ENCODE data around the gene AKT1. TPM values are rescaled to one million over a fixed set of nuclear protein-coding genes. Genes with fewer than 3 reads are reported as not detected.
"Not testable (repeated sequence)": the region's sequence is repeated elsewhere in the genome, so short reads cannot be mapped to it uniquely, and the experiment has no call there.

The AKT1 gene
- total RNA-seq, 1 experiment from 2014 or later: 164 TPM

GRCh38 chr14:104822821-104823615 lies 27.5 kb upstream of the AKT1 start:
- Histone ChIP-seq H3K27me3 (no peaks in the 10 kb centered on the region), H3K27ac (no peak overlapping the region), H3K4me1 (peaks cover 6% of the 10 kb centered on the region), H3K9me3 (replicated peaks) (no peaks in the 10 kb centered on the region), H3K4me3 (no peak overlapping the region), H3K36me3 (no peaks in the 10 kb centered on the region)
- DNase-seq: no peak

GRCh38 chr14:104821971-104822608 lies 26.5 kb upstream of the AKT1 start:
- no peak overlapping the region for H3K27ac ChIP-seq
- no peak overlapping the region for H3K4me3 ChIP-seq
- H3K36me3 ChIP-seq: no peaks in the 10 kb centered on the region
- H3K9me3 ChIP-seq (replicated peaks): no peaks in the 10 kb centered on the region
- peaks cover 6% of the 10 kb centered on the region for H3K4me1 ChIP-seq
- DNase-seq: no peak
- H3K27me3 ChIP-seq: no peaks in the 10 kb centered on the region

GRCh38 chr14:104821229-104821945 lies 25.8 kb upstream of the AKT1 start:
- Histone ChIP-seq H3K36me3 (no peaks in the 10 kb centered on the region), H3K27ac (no peak overlapping the region), H3K9me3 (replicated peaks) (no peaks in the 10 kb centered on the region), H3K4me1 (peaks cover 9% of the 10 kb centered on the region), H3K27me3 (no peaks in the 10 kb centered on the region), H3K4me3 (no peak overlapping the region)
- no peak for DNase-seq

- Histone ChIP-seq H3K4me3 (no peak overlapping the region), H3K27me3 (no peaks in the 10 kb centered on the region), H3K27ac (no peak overlapping the region), H3K36me3 (no peaks in the 10 kb centered on the region), H3K4me1 (peaks cover 9% of the 10 kb centered on the region), H3K9me3 (replicated peaks) (no peaks in the 10 kb centered on the region)
- peak; percentile 85 for DNase-seq
Measured at GRCh38 chr14:104820669-104821228, 25.2 kb upstream of the AKT1 start.

- no peak overlapping the region for H3K27ac ChIP-seq
- H3K9me3 ChIP-seq (replicated peaks): no peaks in the 10 kb centered on the region
- H3K27me3 ChIP-seq: no peaks in the 10 kb centered on the region
- H3K4me1 ChIP-seq: peaks cover 9% of the 10 kb centered on the region
- H3K4me3 ChIP-seq: no peak overlapping the region
- H3K36me3 ChIP-seq: no peaks in the 10 kb centered on the region
- DNase-seq: no peak
Measured at GRCh38 chr14:104819361-104819781, 23.8 kb upstream of the AKT1 start.

- Histone ChIP-seq H3K4me3 (no peak overlapping the region), H3K9me3 (replicated peaks) (no peaks in the 10 kb centered on the region), H3K4me1 (peaks cover 9% of the 10 kb centered on the region), H3K36me3 (no peaks in the 10 kb centered on the region), H3K27ac (no peak overlapping the region), H3K27me3 (no peaks in the 10 kb centered on the region)
- no peak for DNase-seq
Measured at GRCh38 chr14:104818714-104819161, 23.2 kb upstream of the AKT1 start.

GRCh38 chr14:104817930-104818713 lies 22.6 kb upstream of the AKT1 start:
- H3K9me3 ChIP-seq (replicated peaks): no peaks in the 10 kb centered on the region
- no peaks in the 10 kb centered on the region for H3K36me3 ChIP-seq
- H3K4me3 ChIP-seq: no peak overlapping the region
- H3K4me1 ChIP-seq: peaks cover 9% of the 10 kb centered on the region
- H3K27me3 ChIP-seq: no peaks in the 10 kb centered on the region
- no peak overlapping the region for H3K27ac ChIP-seq
- DNase-seq: no peak

GRCh38 chr14:104816616-104816884 lies 21.0 kb upstream of the AKT1 start:
- H3K27ac ChIP-seq: peak overlapping the region; percentile 82
- no peaks in the 10 kb centered on the region for H3K9me3 ChIP-seq (replicated peaks)
- H3K36me3 ChIP-seq: no peaks in the 10 kb centered on the region
- no peaks in the 10 kb centered on the region for H3K27me3 ChIP-seq
- peak overlapping the region; percentile 82 for H3K4me3 ChIP-seq
- no peak for DNase-seq
- peaks cover 9% of the 10 kb centered on the region for H3K4me1 ChIP-seq

- H3K27ac ChIP-seq; H3K36me3 ChIP-seq; H3K4me1 ChIP-seq; H3K27me3 ChIP-seq; DNase-seq; H3K9me3 ChIP-seq (replicated peaks): not testable (repeated sequence)
- peak overlapping the region; percentile 82 for H3K4me3 ChIP-seq
Measured at GRCh38 chr14:104814701-104815100, 19.2 kb upstream of the AKT1 start.

- no peak for DNase-seq
- peaks cover 4% of the 10 kb centered on the region; the same call in 1 of the 2 replicates for H3K4me1 ChIP-seq
- no peaks in the 10 kb centered on the region for H3K9me3 ChIP-seq (replicated peaks)
- no peak overlapping the region for H3K27ac ChIP-seq
- no peaks in the 10 kb centered on the region for H3K36me3 ChIP-seq
- no peaks in the 10 kb centered on the region for H3K27me3 ChIP-seq
- H3K4me3 ChIP-seq: no peak overlapping the region
Measured at GRCh38 chr14:104813286-104813685, 17.7 kb upstream of the AKT1 start.

- Histone ChIP-seq H3K36me3 (no peaks in the 10 kb centered on the region), H3K27me3 (no peaks in the 10 kb centered on the region), H3K4me3 (no peak overlapping the region), H3K27ac (no peak overlapping the region), H3K9me3 (replicated peaks) (no peaks in the 10 kb centered on the region), H3K4me1 (peaks cover 6% of the 10 kb centered on the region)
- DNase-seq: no peak
Measured at GRCh38 chr14:104810316-104810715, 14.8 kb upstream of the AKT1 start.

GRCh38 chr14:104808456-104808855 lies 12.9 kb upstream of the AKT1 start:
- H3K27ac ChIP-seq: no peak overlapping the region
- no peak overlapping the region for H3K4me3 ChIP-seq
- no peak for DNase-seq
- no peaks in the 10 kb centered on the region for H3K36me3 ChIP-seq
- peaks cover 14% of the 10 kb centered on the region for H3K4me1 ChIP-seq
- no peaks in the 10 kb centered on the region for H3K27me3 ChIP-seq
- no peaks in the 10 kb centered on the region for H3K9me3 ChIP-seq (replicated peaks)

- DNase-seq: no peak
- Histone ChIP-seq H3K27ac (no peak overlapping the region), H3K9me3 (replicated peaks) (no peaks in the 10 kb centered on the region), H3K4me1 (peaks cover 14% of the 10 kb centered on the region), H3K36me3 (no peaks in the 10 kb centered on the region), H3K4me3 (no peak overlapping the region), H3K27me3 (no peaks in the 10 kb centered on the region)
Measured at GRCh38 chr14:104806625-104807465, 11.3 kb upstream of the AKT1 start.
